GM04504 (cell line): ENCODE results near the gene C1QTNF1.
"Not testable (repeated sequence)": the region's sequence is repeated elsewhere in the genome, so short reads cannot be mapped to it uniquely, and the experiment has no call there.

Experiments
- DNase-seq: peaks from one replicate; pipeline ENCODE4 v3.0.0-alpha.2; 2012; ENCODE audit warnings: low read depth

The C1QTNF1 gene

GRCh38 chr17:79054200-79054960 lies 30.4 kb downstream of the C1QTNF1 start:
- DNase-seq: no peak

- DNase-seq: no peak
Observed at GRCh38 chr17:79055197-79055596, 31.2 kb downstream of the C1QTNF1 start.

- DNase-seq: no peak
Observed at GRCh38 chr17:79057737-79058385, 33.9 kb downstream of the C1QTNF1 start.

- DNase-seq: no peak
Observed at GRCh38 chr17:79062691-79063090, 38.7 kb downstream of the C1QTNF1 start.

GRCh38 chr17:79064026-79064425 lies 40.1 kb downstream of the C1QTNF1 start:
- DNase-seq: no peak

- DNase-seq: no peak
Observed at GRCh38 chr17:79065105-79065670, 41.2 kb downstream of the C1QTNF1 start.

GRCh38 chr17:79066963-79067362 lies 43.0 kb downstream of the C1QTNF1 start:
- DNase-seq: no peak

- no peak for DNase-seq
Observed at GRCh38 chr17:79070266-79070880, 46.4 kb downstream of the C1QTNF1 start.

GRCh38 chr17:79071161-79071740 lies 47.3 kb downstream of the C1QTNF1 start:
- no peak for DNase-seq

GRCh38 chr17:79072544-79072943 lies 48.6 kb downstream of the C1QTNF1 start:
- no peak for DNase-seq

- DNase-seq: no peak
Observed at GRCh38 chr17:79073016-79073705, 49.2 kb downstream of the C1QTNF1 start.

GRCh38 chr17:79073706-79074088 lies 49.7 kb downstream of the C1QTNF1 start:
- DNase-seq: no peak

GRCh38 chr17:79074121-79074648 lies 50.2 kb downstream of the C1QTNF1 start:
- not testable (repeated sequence) for DNase-seq

GRCh38 chr17:79074649-79075445 lies 50.9 kb downstream of the C1QTNF1 start, which contains the start of gene ENGASE:
ENGASE (plus strand) TSS chr17:79074824; CDS start chr17:79074945, 121 bp downstream.
- peak; percentile 79 for DNase-seq

- DNase-seq: no peak
Observed at GRCh38 chr17:79075446-79075750, 51.4 kb downstream of the C1QTNF1 start.

GRCh38 chr17:79075861-79076406 lies 52.0 kb downstream of the C1QTNF1 start:
- no peak for DNase-seq

- DNase-seq: no peak
Observed at GRCh38 chr17:79077587-79077986, 53.6 kb downstream of the C1QTNF1 start.

- no peak for DNase-seq
Observed at GRCh38 chr17:79078476-79079190, 54.7 kb downstream of the C1QTNF1 start.

- no peak for DNase-seq
Observed at GRCh38 chr17:79079421-79080200, 55.6 kb downstream of the C1QTNF1 start.
